GM20000 (cell line): ENCODE measurements around the gene JCHAIN.
"Not testable (repeated sequence)": the region's sequence is repeated elsewhere in the genome, so short reads cannot be mapped to it uniquely, and the experiment has no call there.

Experiments used
- DNase-seq: peaks from one replicate; pipeline ENCODE4 v3.0.0; 2012; ENCODE audit warnings: low spot score
- TF ChIP-seq, protein P1 (sequence below): IDR thresholded peaks from 2 replicates; pipeline ENCODE4 v1.5.1; 2012; ENCODE audit warnings: mild to moderate bottlenecking, control low read depth; ENCODE audit errors: extremely low read depth, missing control alignments

JCHAIN gene

DNA sequence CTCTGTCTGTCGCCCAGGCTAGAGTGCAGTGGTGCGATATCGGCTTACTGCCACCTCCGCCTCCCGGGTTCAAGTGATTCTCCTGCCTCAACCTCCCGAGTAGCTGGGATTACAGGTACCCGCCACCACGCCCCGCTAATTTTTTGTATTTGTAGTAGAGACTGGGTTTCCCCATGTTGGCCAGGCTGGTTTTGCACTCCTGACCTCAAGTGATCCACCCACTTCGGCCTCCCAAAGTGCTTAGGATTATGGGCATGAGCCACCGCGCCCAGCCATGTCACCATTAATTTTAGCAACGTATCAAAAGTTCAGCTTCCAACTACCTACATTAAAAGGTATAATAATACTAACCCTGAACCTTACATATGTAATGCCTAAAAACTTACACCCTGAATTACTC, 21.1 kb upstream of the JCHAIN start:
- no peak for DNase-seq
- TF ChIP-seq, protein P1, sequence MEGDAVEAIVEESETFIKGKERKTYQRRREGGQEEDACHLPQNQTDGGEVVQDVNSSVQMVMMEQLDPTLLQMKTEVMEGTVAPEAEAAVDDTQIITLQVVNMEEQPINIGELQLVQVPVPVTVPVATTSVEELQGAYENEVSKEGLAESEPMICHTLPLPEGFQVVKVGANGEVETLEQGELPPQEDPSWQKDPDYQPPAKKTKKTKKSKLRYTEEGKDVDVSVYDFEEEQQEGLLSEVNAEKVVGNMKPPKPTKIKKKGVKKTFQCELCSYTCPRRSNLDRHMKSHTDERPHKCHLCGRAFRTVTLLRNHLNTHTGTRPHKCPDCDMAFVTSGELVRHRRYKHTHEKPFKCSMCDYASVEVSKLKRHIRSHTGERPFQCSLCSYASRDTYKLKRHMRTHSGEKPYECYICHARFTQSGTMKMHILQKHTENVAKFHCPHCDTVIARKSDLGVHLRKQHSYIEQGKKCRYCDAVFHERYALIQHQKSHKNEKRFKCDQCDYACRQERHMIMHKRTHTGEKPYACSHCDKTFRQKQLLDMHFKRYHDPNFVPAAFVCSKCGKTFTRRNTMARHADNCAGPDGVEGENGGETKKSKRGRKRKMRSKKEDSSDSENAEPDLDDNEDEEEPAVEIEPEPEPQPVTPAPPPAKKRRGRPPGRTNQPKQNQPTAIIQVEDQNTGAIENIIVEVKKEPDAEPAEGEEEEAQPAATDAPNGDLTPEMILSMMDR = no peak

DNA sequence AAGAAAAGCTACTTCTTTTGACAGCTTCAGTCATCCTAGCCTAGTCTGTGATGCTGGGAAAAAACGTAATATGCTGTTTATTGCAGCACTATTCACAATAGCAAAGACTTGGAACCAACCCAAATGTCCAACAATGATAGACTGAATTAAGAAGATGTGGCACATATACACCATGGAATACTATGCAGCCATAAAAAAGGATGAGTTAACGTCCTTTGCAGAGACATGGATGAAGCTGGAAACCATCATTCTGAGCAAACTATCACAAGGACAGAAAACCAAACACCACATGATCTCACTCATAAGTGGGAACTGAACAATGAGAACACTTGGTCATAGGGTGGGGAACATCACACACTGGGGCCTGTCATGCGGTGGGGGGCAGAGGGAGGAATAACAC, 15.8 kb upstream of the JCHAIN start:
- not testable (repeated sequence) for DNase-seq

DNA sequence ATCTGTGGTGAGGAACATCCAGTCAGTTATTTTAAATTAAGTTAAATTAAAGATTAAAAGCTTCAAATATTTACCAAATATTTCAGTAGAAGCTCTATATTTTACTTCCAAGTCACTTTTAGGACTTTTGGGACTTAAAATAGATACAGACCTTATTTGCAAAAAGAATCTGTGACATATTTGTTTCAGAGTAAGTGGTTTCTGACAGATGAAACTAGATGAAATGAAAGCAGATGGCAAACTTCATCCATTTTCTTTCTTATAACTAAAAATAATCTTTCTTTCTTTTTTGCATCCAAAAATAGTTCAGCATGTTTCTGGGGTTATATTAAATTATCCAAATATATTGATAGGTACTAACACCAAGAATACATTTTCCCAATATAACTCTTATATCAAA, 15.4 kb upstream of the JCHAIN start:
- DNase-seq = peak; percentile 26
- TF ChIP-seq, protein P1 = no peak

DNA sequence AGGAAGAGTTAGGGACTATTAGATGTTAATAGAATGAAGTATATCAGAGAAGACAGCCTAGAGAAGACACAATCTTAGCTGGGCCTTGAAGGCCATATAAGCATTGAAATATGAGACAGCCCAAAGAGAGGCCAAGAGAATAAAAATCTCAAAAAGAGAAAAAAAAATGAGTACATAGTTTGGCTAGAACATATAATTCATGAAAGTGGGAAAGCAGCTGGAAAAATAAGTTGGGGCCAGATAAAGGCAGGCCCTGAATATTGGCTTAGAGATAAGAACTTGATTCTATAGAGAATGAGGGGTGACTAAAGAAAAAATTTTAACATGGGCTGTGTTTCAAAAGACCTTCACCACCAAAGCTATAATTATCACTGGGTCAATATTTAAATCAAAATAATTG, 14.6 kb upstream of the JCHAIN start:
- TF ChIP-seq, protein P1 = no peak
- DNase-seq = no peak

DNA sequence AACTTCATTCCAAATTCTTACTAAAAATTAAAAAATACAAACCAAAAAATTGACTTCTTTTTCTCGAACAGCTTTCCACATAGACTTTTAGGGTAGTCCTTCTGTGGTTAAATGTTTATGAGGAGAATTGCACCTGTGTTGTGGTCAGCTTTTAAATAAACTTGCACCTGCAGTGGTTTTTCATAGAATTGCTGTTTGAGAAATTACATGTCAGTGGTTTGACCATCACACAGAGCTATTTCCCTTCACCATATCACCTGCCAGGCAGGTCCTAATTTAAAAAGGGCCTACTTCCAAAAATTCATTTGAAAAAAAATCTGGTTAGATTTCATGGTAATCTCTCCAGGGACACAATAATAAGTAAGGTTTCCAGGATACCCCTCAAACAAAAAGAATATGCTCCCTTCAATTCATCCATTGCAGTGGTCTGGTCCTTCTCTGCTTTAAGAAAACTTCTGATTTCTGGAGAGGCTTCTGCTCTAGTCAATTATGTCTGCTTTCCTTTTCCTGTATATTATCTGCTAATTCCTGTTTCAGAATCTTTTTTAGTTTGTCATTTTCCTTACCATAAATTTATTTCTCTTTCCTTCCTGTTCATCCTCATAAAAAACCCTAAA, 12.2 kb upstream of the JCHAIN start:
- TF ChIP-seq, protein P1 = no peak
- peak; percentile 24 for DNase-seq

DNA sequence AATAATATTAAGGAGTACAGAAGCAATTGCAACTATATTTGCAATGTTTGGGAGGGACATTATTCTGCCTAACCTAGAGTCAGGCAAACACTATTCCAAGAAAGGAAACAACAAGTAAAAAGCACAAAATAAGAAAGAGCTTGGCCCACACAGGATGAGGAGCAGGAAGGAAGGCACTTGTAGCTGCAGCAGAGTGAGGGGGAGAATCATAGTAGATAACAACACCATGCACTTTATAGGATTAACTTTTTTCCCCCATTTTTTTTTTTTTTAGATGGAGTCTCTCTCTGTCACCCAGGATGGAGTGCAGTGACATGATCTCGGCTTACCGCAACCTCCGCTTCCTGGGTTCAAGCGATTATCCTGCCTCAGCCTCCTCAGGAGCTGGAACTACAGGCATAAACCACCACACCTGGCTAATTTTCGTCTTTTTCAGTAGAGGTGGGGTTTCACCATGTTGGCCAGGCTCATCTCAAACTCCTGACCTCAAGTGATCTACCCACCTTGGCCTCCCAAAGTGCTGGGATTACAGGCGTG, 10.3 kb upstream of the JCHAIN start:
- no peak for DNase-seq

DNA sequence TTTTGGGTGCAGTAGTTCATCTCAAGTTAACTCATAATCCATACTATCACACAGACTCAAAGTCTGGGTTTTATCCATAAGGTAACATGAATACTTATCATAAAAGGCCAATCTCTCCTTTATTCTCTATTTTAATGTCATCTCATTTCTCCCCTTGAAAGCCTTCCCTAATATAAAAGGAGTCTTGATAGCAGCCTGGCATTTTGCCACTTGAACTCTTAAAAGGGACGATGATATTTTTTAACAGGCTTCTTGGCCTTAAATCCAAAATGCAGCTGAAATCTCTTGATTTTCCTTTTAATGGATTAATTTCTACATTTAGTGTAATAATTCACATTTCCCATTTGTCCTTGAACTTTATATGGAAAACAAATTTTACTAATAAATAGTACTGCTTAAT, 8.4 kb upstream of the JCHAIN start:
- TF ChIP-seq, protein P1 = no peak
- no peak for DNase-seq

More for the DNA sequence above, 10.3 kb upstream of the JCHAIN start:
- TF ChIP-seq, protein P1 = no peak

DNA sequence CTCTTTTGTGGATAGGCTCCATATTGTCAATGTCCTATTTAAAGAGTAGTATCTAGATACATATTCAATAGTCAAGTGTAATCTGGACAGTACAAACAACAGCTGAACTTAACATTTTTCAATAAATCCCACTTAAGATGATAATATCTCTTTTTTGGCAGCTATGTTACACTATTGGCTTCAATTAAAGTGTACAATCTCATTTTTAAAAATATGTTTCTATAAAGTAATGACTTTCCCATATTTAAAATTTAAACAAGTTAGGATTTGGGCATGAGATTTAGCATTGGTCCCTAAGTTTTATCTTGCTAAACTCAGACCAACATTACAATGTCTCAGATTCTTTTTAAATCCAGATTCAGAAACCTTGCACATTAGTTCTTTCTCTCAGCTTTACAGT, 7.9 kb upstream of the JCHAIN start:
- TF ChIP-seq, protein P1 = no peak
- DNase-seq = no peak
